ENCODE measurements around the gene APBB1.

DNA sequence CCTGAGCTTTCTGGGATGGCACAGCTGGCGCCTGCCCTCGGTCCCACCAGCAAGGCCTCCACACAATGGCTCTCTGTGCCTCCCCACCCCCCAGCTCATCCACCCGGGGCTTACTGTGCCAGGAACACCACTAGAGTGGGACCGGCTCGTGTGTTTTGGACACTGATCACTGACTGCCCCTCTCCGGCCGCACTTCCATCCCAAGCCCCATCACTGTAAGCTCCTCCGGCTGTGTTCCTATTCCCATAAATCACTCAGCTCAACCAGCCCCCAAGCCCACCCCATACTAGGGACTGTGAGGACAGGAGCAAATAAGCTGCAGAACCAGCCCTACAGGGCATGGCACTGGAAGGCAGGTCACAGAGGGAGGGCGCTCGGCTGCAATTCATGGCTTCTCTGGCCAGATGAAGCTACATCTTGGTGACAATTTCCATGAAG lies 7.3 kb downstream of the APBB1 start:
- TF ChIP-seq POLR2A (IDR thresholded peaks at IDR 0.05): no peak
- TF ChIP-seq, protein P1, sequence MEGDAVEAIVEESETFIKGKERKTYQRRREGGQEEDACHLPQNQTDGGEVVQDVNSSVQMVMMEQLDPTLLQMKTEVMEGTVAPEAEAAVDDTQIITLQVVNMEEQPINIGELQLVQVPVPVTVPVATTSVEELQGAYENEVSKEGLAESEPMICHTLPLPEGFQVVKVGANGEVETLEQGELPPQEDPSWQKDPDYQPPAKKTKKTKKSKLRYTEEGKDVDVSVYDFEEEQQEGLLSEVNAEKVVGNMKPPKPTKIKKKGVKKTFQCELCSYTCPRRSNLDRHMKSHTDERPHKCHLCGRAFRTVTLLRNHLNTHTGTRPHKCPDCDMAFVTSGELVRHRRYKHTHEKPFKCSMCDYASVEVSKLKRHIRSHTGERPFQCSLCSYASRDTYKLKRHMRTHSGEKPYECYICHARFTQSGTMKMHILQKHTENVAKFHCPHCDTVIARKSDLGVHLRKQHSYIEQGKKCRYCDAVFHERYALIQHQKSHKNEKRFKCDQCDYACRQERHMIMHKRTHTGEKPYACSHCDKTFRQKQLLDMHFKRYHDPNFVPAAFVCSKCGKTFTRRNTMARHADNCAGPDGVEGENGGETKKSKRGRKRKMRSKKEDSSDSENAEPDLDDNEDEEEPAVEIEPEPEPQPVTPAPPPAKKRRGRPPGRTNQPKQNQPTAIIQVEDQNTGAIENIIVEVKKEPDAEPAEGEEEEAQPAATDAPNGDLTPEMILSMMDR (IDR thresholded peaks at IDR 0.05 in 8 of 11, conservative IDR thresholded peaks at IDR 0.05 in 3 of 11): no peak

Measured in spleen (tissue), 7 donors.